MV-4-11 (cell line): Measurements from ENCODE around the gene CAPN8.
A peak's percentile ranks its signal among the peaks of the same experiment; 100 is the strongest.
"Not testable (repeated sequence)": the region's sequence is repeated elsewhere in the genome, so short reads cannot be mapped to it uniquely, and the experiment has no call there.

Experiments used
- DNase-seq: peaks from one replicate; lab custom pipeline; 2025; lab: John Stamatoyannopoulos, UW

CAPN8 gene

DNA sequence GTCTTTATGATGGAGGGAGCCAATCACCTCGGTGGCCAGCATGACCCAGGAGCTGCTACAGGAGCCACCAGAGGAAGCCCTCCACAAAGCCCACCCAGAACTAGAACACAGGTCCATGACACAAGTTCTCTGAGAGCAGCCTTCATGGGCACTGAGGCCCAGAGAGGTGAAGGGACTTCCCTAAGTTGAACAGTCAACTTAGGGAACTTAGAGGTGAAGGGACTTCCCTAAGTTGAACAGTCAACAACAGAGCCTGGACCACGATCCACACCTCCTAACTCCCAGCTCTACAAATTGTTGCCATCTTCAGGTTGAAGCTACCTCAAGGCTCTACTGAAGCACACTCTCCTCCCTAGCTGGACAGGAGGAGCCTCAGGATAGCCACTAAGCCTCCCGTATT lies 139.5 kb downstream of the CAPN8 start:
- no peak for DNase-seq

GRCh38 chr1:223525546-223525945 lies 140.0 kb downstream of the CAPN8 start:
- DNase-seq, result no peak

GRCh38 chr1:223524930-223525451 lies 140.5 kb downstream of the CAPN8 start:
- no peak for DNase-seq

- DNase-seq, result no peak
These were observed 144.4 kb downstream of the CAPN8 start for GRCh38 chr1:223521150-223521549.

DNA sequence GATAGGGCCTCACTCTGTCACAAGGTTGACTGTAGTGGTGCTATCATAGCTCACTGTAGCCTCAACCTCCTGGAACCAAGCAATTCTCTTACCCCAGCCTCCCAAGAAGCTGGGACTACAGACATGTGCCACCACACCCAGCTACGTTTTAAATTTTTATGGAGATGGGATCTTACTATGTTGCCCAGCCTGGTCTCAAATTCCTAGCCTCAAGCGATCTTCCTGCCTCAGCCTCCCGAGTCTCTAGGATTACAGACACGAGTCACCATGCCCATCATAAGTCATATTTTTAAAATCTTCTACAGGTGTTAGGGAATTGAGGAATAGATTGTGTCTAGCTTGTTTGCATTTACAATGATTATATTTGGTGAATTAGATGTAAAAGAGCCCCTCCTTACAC lies 145.3 kb downstream of the CAPN8 start:
- DNase-seq, result no peak

DNA sequence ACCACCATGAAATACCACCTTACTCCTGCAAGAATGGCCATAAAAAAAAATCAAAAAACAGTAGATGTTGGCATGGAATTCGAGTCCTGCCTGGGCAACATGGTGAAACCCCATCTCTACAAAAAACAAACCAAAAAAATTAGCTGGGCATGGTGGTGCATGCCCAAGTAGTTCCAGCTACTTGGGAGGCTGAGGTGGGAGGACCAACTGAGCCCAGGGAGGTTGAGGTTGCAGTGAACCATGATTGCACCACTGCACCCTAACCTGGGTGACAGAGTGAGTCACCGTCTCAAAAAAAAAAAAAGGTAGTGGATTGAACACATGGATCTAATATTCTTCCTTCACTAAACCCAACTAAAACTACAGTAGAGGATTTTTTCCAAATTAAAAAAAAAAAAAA lies 146.4 kb downstream of the CAPN8 start:
- no peak for DNase-seq

- DNase-seq, result not testable (repeated sequence)
These were observed 146.9 kb downstream of the CAPN8 start for GRCh38 chr1:223518553-223518952.

GRCh38 chr1:223515926-223516325 lies 149.6 kb downstream of the CAPN8 start:
- no peak for DNase-seq

- DNase-seq, result no peak
These were observed 150.1 kb downstream of the CAPN8 start for GRCh38 chr1:223515421-223515820.

DNA sequence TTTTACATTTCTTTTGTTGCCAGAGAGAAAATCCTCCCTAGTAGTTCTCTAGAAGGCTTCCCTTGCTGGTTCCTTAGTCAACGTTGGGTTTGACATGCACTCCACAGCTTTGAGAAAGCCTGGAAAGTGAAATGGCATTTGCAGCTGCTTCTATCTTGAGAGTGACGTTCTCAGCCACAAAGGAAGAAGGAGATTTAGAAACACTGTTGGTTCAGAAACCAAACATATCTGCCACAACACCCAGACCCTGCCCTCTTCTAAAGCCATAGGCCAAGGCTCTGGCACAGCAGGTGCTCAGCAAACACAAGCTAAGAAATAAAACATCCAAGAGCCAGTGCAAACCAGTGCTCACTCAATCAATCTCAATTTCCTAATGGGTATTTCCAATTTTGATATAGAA lies 150.9 kb downstream of the CAPN8 start:
- peak; percentile 86 for DNase-seq

GRCh38 chr1:223513309-223513708 lies 152.2 kb downstream of the CAPN8 start:
- no peak for DNase-seq

GRCh38 chr1:223512057-223512456 lies 153.4 kb downstream of the CAPN8 start:
- DNase-seq, result no peak

- no peak for DNase-seq
These were observed 156.7 kb downstream of the CAPN8 start for GRCh38 chr1:223508796-223509195.

- DNase-seq, result no peak
These were observed 160.8 kb downstream of the CAPN8 start for GRCh38 chr1:223504741-223505140.

DNA sequence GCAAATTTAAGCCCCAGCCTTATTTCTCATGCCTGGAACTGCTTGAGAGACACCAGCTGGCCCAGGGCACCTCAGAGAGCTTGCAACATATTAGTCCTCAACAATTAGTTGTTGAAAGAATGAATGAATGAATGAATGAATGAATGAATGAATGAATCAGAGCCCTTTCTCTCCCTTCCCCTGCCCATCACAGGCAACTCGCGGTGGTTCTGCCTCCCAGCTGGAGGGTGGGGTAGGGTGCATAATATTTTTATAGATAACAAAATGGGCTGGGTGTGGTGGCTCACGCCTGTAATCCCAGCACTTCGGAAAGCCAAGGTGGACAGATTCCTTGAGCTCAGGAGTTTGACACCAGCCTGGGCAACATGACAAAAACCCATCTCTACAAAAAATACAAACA lies 162.2 kb downstream of the CAPN8 start:
- no peak for DNase-seq

DNA sequence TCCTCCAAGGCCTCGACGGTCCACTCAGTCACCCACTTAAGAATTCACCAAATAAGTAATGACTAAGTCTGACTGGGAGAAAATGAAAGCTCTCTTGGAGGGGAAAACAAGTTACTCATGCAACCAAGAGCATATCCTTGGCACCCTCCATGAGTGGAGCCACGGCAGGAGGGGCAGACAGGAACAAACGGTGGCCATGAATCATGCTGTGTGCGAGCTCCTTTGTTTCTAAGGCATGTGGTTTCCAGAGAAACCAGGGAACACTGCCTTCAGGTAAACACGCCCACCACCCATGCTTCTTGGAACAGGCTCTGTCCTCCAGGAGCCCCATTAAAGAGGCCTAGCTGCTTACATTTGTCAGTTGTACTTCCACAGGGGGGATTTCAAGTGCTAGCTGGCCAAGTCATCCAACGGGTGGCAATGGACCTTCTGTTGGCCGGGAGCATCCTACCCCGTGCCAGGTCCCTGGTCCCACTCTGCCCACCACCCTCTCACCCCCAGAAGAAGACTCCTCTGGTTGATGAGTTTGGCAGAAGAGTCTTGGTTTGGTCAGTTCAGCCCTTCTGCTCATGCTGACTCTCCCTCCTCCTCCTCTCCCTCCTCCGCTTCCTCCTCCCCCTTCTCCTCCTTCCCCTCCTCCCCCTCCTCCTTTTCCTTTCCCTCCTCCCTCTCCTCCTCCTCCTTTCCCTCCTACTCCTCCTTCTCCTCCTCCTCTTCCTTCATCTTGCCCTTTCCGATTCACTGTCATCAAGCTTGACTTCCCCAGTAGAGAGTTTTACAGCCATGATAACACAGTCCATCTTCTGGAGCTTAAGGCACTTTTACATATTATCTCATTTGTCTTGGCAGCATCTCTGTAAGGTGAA lies 164.7 kb downstream of the CAPN8 start:
- no peak for DNase-seq

DNA sequence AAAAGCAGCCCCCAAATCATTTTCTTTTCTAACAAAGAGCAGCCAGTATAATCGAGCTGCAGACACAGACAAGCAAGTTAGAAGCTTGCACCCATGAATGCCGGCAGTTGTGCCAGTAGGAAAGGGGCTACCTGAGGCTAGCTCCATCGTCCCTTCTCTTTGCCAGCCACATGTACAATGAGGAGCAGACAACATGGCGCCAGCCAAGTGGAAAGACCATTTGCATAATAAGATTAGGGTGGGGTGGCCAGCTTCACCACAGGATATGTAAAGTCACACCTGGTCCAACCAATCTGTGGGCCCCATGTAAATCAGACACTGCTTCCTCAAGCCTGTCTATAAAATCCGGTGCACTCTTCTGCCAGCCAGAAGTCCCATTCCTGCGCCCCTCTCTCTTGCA lies 168.6 kb downstream of the CAPN8 start:
- no peak for DNase-seq

GRCh38 chr1:223494926-223495645 lies 170.4 kb downstream of the CAPN8 start:
- DNase-seq, result no peak

- no peak for DNase-seq
These were observed 173.5 kb downstream of the CAPN8 start for GRCh38 chr1:223492044-223492443.
